ENCODE results near the gene MMP20. TPM values are rescaled to one million over a fixed set of nuclear protein-coding genes. Genes with fewer than 3 reads are reported as not detected.

The MMP20 gene
- total RNA-seq, 1 experiment from 2014 or later: not detected

GRCh38 chr11:102583141-102583873 is 41.8 kb downstream of the MMP20 start:
- Mint-ChIP-seq H3K9me3 (peaks cover 14% of the 10 kb centered on the region), H3K27me3 (ENCODE audit: low read depth) (no peaks in the 10 kb centered on the region), H3K4me3 (no peak overlapping the region), H3K27ac (no peak overlapping the region), H3K4me1 (no peaks in the 10 kb centered on the region), H3K36me3 (no peaks in the 10 kb centered on the region)
- ChIA-PET CTCF (no interaction called here), POLR2A (no interaction called here)
- DNase-seq (ENCODE audit: low spot score) (no peak), ATAC-seq (no peak)
- TF ChIP-seq ZSCAN18 (CRISPR knock-in tag; IDR thresholded peaks at IDR 0.05): no peak
- TF ChIP-seq ZNF425 (CRISPR knock-in tag; conservative IDR thresholded peaks at IDR 0.05): no peak
- TF ChIP-seq MYBL2 (CRISPR knock-in tag; IDR thresholded peaks at IDR 0.05): no peak
- TF ChIP-seq PREB (CRISPR knock-in tag; IDR thresholded peaks at IDR 0.05; ENCODE audit: borderline replicate concordance): no peak
- TF ChIP-seq NR3C1 (CRISPR knock-in tag; conservative IDR thresholded peaks at IDR 0.05; ENCODE audit: low read depth): no peak

GRCh38 chr11:102582140-102582539 is 43.0 kb downstream of the MMP20 start:
- POLR2A ChIA-PET: no interaction called here
- no peak for ATAC-seq
- no peak for TF ChIP-seq E2F1 (CRISPR knock-in tag; IDR thresholded peaks at IDR 0.05)
- no peak for TF ChIP-seq ZNF532 (CRISPR knock-in tag; IDR thresholded peaks at IDR 0.05; ENCODE audit: borderline replicate concordance)
- TF ChIP-seq GRHL2 (CRISPR knock-in tag; IDR thresholded peaks at IDR 0.05; ENCODE audit: insufficient replicate concordance, severe bottlenecking): no peak
- no peak for TF ChIP-seq AFF4 (CRISPR knock-in tag; IDR thresholded peaks at IDR 0.05; ENCODE audit: borderline replicate concordance)
- TF ChIP-seq HMGA2 (CRISPR knock-in tag; IDR thresholded peaks at IDR 0.05): no peak
- TF ChIP-seq ZNF219 (CRISPR knock-in tag; IDR thresholded peaks at IDR 0.05; ENCODE audit: borderline replicate concordance): no peak
- TF ChIP-seq ZNF263 (CRISPR knock-in tag; IDR thresholded peaks at IDR 0.05; ENCODE audit: low read depth): no peak
- TF ChIP-seq USF1 (CRISPR knock-in tag; IDR thresholded peaks at IDR 0.05): no peak
- no peak for TF ChIP-seq TEAD4 (CRISPR knock-in tag; IDR thresholded peaks at IDR 0.05)
- TF ChIP-seq E2F5 (CRISPR knock-in tag; IDR thresholded peaks at IDR 0.05): no peak
- no peak for TF ChIP-seq IRF1 (CRISPR knock-in tag; IDR thresholded peaks at IDR 0.05)

More at GRCh38 chr11:102582140-102582539, 43.0 kb downstream of the MMP20 start:
- Mint-ChIP-seq H3K36me3 (no peaks in the 10 kb centered on the region), H3K4me3 (no peak overlapping the region), H3K27ac (no peak overlapping the region), H3K9me3 (peaks cover 7% of the 10 kb centered on the region), H3K27me3 (ENCODE audit: low read depth) (no peaks in the 10 kb centered on the region), H3K4me1 (no peaks in the 10 kb centered on the region)
- no peak for DNase-seq (ENCODE audit: low spot score)
- CTCF ChIA-PET: no interaction called here
